Ramos (cell line): ENCODE results near the gene MACF1.
"Not testable (repeated sequence)": the region's sequence is repeated elsewhere in the genome, so short reads cannot be mapped to it uniquely, and the experiment has no call there.

Experiments used
- in situ Hi-C: fragments of 300-500 bp; cut with MboI; formaldehyde crosslinking; loops from one replicate; pipeline ENCODE4 v1.14.3; 2022; ENCODE audit warnings: low sequenced_read_pairs; ENCODE audit not compliant: unreplicated experiment

Gene MACF1

DNA sequence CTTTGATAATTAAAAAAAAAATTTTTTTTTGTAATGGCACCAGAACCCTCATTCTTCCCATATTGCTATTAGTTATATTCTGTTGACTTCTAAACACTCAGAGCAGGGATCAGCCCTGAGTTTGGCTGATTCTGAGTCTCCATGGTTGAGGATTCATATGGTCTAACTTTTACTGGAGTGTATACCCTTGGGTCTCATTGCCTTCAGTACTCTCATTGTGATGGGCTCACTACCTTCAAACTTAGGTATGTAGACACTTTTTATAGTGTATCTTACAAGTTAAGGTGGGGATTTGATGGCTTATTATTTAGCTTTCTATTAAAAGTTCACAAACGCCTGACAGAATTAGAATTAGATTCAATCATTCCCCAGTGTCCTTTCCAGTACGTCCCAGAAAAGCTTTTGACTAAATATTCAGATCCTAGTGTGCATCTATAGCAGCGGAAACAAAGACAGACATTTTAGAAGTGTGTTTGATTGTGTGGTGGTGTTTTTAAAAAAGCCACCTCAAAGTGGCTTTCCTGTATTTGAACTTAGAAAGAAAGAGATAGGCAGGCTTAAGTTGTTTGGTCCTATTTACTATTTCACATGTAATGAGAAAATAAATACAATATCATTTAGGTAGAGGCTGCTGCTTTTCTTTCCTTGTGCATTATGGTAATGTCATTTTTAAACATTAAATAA lies 1.4 kb downstream of the MACF1 start:
- in situ Hi-C loops = no loop called here

DNA sequence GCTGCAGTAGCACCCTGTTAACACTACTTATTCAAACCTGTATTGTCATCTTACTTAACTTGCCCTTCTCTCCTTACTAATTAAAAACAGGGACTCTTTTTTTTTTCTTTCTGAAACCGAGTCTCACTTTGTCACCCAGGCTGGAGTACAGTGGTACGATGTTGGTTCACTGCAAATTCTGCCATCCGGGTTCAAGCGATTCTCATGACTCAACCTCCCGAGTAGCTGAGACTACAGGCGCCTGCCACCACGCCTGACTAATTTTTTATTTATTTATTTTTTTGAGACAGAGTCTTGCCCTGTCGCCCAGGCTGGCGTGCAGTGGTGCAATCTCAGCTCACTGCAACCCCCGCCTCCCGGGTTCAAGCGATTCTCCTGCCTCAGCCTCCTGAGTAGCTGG lies 3.9 kb downstream of the MACF1 start:
- in situ Hi-C loops = not testable (repeated sequence)

- in situ Hi-C loops = no loop called here
Observed at GRCh38 chr1:39210649-39211048, 6.2 kb downstream of the MACF1 start.

- in situ Hi-C loops = no loop called here
Observed at GRCh38 chr1:39212499-39212898, 8.0 kb downstream of the MACF1 start.

- in situ Hi-C loops = no loop called here
Observed at GRCh38 chr1:39213511-39214002, 9.1 kb downstream of the MACF1 start.

GRCh38 chr1:39214021-39214713 lies 9.7 kb downstream of the MACF1 start:
- in situ Hi-C loops = no loop called here

GRCh38 chr1:39214714-39214997 lies 10.2 kb downstream of the MACF1 start:
- in situ Hi-C loops = no loop called here

- in situ Hi-C loops = no loop called here
Observed at GRCh38 chr1:39214998-39215873, 10.7 kb downstream of the MACF1 start.

DNA sequence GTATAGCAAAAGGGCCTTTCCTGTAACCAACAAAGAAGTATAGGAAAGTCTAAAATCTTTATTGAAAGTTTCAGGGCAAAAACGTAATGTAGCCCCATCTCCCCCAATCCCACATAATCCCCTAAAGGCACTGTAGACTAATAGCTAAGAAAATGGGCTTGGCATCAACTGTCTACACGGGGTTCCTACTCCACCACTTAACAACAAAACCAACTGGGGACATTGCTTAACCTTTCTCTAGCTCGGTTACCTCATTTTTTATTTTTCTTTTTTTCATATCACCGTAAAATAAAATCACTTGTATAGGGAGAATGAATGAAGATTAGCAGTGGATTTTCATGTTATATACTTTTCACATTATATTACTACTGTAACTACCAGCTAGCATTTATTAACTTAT lies 12.3 kb downstream of the MACF1 start:
- in situ Hi-C loops = no loop called here

GRCh38 chr1:39220891-39221870 lies 16.7 kb downstream of the MACF1 start:
- in situ Hi-C loops = no loop called here

GRCh38 chr1:39224295-39224829 lies 19.9 kb downstream of the MACF1 start:
- in situ Hi-C loops = no loop called here

- in situ Hi-C loops = no loop called here
Observed at GRCh38 chr1:39226836-39227235, 22.3 kb downstream of the MACF1 start.

GRCh38 chr1:39228252-39228651 lies 23.8 kb downstream of the MACF1 start:
- in situ Hi-C loops = no loop called here

DNA sequence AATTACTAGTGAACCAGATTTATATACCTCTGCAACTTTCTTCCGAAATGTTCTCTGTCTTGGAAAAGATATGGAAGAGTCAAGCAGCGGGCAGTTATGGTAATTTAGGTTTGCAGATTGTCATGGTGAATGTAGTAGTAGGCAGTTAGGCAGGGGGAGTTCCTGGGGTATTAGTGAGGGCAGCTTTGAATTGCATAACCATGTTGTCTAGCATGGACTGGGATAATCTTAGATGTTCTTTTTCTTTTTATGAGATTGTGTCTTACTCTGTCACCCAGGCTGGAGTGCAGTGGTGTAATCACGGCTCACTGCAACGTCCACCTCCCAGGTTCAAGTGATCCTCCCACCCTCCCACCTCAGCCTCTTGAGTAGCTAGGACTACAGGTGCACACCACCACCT lies 25.0 kb downstream of the MACF1 start:
- in situ Hi-C loops = no loop called here

GRCh38 chr1:39230261-39231190 lies 26.0 kb downstream of the MACF1 start:
- in situ Hi-C loops = no loop called here

DNA sequence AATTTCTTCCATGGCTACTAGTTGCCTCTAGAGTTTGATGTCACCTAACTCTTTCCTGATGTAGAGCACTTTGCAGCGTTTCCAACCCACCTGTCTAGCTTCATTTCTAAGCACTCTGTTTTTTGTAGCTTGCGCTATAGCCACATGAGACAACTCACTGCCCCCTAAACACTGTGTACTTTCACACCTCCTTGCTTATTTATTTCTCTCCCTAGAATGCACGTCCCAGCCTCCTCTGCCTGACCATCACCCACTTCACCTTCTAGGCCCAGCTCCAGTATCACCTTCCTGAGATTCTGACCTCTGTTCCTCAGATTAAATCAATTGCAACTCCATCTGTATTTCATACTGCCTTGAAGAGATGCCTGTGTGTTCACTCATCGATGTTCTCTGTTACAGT lies 32.5 kb downstream of the MACF1 start:
- in situ Hi-C loops = no loop called here

GRCh38 chr1:39238476-39238875 lies 34.0 kb downstream of the MACF1 start:
- in situ Hi-C loops = no loop called here

DNA sequence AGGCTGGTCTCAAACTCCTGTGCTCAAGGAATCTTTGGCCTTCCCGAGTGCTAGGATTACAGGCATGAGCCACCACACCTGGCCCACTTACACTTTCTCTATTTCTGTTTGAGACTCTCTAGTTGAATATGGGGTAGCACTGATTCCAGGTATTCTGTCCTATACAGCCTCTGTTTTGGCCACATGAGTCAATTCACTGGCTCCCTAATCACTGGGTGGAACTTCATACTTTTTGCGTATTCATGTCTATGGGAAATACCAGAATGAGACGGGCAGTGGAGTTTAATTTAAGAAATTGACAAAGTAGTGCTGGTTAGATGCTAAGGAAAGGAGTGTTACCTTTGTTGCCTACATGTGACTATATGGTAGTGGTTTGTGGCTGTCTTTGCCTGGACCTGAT lies 35.5 kb downstream of the MACF1 start:
- in situ Hi-C loops = no loop called here

DNA sequence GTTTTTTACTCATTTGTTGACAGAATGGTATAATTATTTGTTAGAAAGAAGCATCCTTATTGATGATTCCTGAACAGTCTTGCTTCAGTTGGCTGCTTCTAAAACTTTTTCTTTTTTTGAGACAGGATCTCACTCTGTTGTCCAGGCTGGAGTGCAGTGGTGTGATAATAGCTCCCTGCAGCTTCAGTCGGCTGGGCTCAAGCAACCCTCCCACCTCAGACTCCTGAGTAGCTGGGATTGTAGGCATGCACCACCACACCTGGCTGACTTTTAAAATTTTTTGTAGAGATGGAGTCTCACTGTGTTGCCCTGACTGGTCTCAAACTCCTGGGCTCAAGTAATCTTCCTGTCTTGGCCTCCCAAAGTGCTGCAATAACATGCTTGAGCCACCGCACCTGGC lies 38.8 kb downstream of the MACF1 start:
- in situ Hi-C loops = no loop called here
